NCI-H2227 (cell line): Measurements from ENCODE around the gene TGIF1.

ENCODE experiments used
- DNase-seq: peaks from one replicate; lab custom pipeline; 2025; ENCODE audit not compliant: unreplicated experiment; lab: John Stamatoyannopoulos, UW

TGIF1 gene

DNA sequence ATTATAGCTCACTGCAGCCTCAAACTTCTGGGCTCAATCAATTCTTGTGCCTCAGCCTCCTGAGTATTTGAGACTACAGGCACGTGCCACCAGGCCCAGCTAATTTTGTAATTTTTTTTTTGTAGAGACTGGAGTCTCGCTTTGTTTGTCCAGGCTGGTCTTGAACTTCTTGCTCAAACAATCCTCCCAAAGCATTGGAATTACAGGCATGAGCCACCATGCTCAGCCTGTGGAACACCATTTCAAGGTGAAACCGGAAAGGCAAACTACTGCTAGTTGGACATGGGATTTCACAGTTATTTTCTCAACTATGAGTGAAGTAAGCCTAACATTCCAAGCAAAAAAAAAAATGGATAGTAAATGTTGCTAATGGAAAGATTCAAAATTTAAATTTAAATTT is 20.9 kb upstream of the TGIF1 start:
- DNase-seq: no peak

DNA sequence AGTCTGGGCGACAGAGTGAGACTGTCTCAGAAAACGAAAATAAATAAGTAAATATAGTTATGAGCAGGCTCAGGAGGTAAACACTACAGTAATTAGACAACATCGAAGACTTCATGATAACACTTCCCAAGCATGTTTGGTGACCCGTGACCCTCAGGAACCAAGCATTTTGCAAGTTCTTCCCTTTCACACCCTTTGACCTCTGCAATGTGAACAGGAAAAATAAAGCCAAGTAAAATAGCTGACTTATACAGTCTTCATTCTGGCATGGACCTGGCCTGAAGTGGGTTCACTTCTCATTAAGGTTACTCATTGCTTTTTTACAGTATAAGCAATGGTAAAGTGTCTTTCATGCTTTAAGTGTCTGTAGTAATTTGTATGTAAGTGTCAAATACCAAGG is 15.3 kb upstream of the TGIF1 start:
- DNase-seq: no peak

DNA sequence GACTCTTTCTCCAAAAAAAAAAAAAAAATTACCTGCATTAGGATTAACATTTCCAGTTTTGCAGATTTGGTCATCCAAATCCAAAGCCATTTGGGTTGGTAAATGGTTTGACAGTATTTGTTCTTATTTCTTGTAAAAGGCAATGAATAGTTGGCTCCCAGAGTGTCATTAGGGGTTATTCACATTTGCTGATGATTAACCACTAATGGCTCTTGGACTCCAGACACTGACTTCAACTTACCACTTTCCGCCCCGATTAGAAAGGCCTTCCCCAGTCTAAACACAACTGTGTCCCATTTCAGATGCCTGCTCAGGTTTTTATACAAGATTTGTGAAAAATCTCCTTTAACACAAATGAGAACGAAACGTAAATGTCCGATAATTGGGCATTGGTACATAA is 9.6 kb upstream of the TGIF1 start:
- no peak for DNase-seq

DNA sequence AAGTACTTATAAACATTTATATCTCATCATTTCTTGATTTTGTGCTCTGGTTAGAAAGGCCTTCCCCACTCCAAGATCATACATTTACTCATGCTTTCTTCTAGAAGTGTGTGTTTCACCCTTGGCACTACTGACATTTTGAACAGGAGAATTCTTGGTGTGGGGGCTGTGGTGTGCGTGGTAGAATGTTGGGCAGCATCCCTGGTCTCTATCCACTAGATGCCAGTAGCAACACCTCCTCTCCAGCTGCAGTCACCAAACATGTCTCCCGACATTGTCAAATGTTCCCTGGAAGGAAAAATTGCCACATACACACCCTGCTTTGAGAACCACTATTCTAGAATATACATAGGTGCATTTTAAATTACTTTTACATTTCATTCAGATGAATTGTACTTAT is 8.7 kb upstream of the TGIF1 start:
- DNase-seq: no peak

DNA sequence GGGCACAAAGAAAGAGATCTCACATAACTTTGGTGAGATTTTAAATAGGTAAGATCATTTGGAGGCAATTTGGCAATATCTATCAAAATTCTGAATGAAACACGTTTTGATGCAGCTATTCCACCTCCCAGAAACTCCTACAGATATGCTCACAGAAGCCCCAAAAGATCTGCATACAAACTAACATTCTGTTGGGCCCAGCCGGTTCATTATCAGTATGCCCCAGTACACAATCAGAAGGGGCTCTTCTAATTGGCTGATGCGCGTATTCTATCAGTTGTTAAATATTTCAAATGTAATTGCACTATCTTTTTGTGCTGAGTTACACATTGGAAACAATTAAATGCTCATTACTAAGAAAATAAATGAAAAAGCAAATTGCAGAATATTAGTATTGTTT is 7.1 kb upstream of the TGIF1 start:
- no peak for DNase-seq

DNA sequence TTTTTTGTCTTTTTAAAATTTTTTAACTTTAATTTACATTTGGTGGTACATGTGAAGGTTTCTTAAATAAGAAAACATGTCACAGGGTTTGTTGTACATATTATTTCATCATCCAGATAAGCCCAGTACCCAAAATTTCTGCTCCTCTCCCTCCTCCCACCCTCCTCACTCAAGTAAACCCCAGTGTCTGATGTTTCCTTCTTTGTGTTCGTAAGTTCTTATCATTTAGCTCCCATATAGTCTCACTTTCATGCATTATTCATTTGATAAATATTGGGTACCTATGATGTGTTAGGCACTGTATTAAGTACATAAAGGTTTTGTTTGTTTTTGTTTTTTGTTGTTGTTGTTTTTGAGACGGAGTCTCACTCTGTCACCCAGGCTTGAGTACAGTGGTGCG is 5.7 kb upstream of the TGIF1 start:
- DNase-seq: no peak

DNA sequence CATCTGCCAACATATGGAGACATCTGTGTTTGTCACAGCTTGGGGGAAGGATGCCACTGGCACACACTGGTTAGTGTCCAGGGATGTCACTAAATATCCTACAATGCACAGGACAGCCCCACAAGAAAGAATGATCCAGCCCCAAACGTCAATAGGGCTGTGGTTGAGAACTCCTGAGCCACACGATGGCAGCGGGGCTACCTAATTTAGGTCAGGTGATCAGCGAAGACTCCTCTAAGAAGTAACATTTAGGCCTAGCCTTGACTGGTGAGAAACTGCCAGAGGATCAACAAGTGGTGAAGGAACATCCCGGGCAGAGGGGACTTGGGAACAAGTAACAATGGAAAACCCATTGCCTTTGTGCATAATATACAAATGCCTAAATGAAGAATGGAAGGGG is 5.0 kb upstream of the TGIF1 start:
- no peak for DNase-seq

DNA sequence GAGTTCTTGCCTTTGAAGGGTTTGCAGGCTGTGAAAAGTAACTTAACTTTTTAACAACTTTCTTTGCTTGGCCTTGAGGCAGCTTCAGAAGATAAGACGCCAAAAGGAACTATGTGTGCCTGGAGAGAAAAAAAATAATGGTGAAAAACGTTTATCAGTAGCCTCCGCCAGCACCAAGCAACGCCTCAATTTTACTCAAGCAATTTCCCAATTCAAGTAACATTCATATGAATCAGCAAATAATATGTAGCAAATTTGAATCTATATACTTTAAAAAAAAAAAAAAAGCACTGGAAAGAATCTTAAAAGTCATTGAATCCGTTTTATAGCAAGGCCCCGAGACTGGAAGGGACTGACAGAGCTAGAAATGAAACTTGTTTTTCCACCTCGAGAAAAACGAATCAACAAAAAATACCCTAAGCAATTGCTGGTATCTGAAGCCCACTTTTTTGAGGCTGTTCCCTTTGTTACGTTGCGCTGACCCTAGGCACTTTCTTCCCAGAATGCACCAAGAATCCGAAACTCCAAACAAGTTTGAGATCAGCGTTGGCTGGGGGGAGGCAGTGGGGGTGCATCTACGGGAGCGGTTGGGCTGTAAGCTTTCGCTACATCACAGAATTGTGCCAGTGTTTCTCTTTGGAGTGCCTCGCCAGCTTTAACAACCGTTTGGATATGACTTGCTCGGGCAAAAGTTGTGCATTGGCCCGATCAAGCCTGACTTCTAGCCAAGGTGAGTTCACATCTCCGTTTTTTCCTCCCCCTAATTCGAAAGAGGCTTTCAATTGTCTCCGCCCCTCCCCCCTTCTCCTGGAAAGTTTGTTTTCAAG is 2.7 kb upstream of the TGIF1 start:
- no peak for DNase-seq

DNA sequence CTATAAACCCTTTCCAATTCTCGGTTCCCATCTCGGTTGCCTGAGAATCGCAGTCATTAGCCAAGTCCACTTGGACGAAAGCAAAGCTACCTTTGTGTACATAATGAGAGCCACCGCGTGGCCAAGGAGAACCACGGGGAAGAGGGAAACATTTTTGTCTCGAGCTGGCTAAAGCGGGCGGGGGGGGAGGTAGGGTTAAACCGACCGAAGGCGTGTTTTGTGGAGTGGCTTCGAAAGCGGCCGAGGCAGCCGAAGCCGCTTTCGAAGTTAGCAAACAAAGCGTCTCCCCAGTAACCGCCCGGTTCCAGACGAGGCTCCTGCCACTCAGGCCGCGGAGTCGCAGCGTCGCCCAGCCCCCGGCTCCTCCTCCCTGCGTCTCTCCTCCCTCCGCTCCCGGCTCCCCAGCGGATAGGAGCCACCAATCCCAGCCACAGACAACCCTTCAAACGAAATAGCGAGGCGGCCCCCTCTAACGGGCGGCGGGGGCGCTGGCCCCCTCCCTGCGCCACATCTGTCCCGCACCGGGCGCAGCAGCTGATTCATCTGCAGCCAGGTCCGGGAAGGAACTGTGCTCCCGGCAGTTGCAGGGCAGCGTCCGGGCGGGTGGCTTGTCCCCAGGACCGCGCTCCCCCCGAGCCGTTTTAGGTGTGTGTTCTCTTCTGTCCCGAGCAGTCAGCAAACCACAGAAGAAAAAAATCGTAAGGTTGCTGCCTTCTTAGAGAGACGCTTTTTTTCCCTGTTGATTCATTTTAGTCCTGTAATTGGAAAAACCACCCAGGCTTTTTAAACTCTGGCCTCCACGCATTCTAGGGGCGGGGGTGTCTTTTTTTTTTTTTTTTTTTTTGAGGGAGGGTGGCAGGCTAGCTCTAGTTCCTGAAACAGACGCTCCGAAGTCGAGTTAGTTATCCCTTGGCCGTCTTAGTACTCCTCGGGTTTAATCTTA is 1.8 kb upstream of the TGIF1 start:
- peak; percentile 75 for DNase-seq

DNA sequence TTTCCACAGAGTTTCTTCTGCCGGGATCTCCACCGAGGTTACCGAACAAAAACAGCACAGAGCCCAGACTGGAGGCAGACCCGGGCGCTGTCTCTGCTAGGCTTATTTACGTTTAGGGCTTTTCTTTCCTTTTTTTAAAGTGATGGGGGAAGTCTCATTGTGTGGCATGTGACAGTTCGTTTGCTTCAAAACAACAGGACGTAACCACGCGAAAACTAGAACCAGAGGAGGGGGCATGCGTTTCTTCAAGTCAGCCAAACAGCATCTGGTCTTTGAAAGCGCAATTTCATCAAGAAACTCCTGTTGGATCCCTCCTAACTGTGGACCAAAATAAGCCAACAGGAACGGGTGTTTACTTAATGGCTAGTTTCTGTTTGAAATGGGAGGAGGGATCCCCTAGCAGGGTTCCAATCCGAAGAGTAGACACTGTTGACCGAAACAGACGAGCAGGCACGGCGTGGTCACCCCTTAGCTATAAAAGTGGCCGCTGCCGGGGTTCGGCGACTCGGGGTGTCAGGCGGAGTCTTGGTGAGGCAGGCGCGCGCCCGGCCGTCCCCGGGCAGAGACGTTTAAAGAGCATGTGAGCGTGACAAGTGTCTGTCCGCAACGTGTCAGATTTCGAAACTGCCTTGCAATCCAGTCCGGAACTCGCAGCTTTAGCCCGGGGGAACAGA is 997 bp upstream of the TGIF1 start:
- no peak for DNase-seq

DNA sequence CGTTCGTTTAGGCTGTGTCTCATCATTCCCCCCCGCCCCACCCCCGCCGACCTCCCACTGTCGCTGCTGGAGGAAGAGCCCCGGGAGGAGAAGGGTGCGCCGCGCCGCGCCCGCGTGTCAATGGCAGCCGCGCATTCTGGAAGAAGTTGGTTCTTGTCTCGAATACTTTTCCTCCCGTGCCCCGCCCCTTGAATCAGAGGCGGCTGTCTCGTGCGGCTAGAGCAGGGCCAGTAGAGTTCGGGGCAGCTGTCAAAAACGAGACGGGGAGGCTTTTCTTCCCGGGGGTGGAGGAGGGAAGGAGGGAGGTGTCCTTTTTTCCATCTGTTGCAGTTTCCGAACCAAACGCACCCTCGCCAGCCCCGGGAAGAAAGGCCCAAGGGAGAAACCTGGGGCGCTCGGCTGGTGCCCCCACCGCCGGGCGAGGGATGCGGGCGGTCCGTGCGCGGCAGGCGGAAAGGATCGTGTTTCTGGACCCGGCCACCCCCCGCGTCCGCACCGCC is 410 bp upstream of the TGIF1 start:
- no peak for DNase-seq

DNA sequence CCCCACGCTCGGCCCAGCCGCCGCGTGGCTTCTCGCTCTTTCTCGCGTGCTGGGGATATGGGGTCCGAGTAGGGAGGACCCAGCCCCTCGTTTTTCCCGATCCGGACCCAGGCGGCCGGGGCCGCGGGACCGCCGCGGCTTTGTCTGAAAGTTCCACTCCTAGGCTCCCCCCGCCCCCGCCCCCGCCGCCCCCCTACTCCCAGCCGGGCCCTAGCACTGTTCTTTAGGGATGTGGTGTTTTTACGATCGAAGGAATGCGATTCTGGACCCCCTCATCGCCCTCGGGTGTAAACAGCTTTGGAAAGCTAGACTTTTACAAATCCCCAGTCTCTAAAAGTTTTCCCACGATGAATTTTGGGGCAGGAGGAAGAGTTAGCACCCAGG is 819 bp downstream of the TGIF1 start:
- DNase-seq: no peak

DNA sequence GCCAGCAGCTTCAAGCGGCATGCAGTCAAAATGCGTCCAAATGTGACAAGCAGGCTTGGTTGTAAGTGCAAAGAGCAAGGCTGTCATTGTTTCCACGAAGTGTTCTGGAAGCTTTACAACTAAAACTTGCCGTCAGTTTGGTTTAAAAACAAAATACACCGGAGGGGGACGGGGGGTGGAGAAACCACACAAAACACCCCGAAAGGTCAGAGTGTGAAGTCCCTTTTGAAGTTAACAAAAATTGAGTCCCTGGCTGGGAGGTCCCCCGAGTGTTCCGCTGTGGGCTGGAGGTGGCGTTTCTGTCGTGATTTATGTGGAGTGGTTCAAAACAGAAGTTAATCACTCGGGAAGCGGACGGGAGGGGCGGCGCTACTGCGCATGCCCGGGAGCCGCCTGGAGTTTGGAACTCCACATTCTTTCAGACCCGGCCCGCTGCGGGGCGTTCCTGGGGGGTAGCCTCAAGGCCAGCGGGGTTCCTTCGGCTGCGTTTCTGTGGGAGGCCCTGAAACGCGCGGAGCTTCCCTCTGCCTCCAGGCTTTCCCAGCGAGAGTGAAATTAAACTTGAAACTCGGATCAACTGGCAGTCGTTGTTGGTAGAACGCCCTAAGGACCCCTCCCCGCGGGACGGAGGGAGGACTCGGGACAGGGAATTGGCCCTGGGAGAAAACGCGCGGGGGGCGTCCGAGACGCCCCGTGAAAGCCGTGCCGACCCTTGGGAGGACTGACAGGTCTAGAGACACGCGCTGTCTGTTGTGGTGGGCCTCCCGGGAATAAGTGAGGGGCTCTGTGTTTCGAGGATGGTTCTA is 1.4 kb downstream of the TGIF1 start:
- no peak for DNase-seq

DNA sequence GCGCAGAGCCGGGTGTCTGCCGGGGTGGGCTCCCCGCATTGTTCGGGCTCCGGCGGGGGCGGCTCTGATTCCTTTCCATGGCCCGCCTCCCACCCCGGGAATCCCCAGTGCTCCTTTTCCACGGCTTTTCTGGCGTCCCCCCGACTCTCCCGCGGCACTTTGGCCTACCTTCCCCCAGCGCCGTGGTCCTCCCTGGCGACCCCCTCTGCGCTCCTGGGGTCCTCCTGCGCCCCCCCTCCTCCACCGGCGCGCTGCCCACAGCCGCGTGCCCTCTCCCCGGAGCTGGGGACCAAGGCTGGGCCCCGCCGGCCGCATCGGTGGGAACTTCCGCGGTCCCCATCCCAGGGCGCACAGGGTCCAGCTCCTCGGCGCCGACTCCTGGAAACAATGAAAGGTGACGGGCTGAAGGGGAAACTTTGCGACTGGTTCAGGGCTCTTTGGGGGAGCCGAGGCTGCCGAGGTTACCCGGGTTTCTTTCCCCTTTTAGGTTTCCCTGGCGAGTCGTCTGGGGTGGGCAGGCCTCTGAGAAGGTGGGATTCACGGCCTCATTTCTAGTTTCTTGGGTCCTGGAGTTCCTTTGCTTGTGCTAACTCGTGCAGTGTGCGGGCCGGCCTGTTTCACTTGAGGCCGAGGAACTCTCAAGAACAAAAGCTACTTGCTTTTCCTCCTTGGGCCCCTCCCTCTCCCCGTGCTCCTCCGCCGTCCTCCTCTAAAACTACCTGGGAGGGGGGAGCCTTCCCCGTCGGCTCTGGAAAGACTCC is 2.2 kb downstream of the TGIF1 start:
- no peak for DNase-seq

DNA sequence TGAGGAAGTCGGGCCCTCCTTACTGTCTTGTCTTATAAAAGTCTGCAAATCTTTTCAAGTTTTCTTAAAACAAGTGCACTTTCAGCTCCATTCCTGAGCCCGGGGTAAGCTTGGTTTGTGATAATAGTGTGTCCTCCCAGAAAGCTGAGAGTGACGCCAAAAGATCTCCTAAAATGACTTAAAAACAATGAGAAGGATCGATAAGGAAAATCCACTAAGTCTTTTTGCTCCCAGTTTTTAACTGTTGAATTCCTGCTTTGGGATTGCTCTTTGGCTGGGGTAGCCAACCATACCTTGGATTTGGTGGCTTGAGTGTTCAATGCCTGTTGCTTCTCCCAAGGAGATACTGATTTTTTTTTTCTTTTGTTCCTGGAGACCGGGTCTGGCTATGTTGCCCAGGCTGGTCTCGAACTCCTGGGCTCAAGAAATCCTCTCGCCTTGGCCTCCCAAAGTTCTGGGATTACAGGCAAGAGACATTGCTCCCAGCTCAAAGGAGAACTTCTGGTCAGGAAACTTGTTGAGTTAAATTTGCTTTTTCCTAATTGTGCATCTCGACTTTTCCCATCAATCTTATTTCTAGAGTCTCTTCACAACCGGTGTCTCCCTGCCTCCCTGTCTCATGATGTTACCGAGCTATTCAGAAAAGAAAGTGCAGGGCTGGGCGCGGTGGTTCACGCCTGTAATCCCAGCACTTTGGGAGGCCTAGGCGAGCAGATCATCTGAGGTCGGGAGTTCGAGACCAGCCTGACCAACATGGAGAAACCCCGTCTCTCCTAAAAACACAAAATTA is 3.0 kb downstream of the TGIF1 start:
- DNase-seq: no peak

DNA sequence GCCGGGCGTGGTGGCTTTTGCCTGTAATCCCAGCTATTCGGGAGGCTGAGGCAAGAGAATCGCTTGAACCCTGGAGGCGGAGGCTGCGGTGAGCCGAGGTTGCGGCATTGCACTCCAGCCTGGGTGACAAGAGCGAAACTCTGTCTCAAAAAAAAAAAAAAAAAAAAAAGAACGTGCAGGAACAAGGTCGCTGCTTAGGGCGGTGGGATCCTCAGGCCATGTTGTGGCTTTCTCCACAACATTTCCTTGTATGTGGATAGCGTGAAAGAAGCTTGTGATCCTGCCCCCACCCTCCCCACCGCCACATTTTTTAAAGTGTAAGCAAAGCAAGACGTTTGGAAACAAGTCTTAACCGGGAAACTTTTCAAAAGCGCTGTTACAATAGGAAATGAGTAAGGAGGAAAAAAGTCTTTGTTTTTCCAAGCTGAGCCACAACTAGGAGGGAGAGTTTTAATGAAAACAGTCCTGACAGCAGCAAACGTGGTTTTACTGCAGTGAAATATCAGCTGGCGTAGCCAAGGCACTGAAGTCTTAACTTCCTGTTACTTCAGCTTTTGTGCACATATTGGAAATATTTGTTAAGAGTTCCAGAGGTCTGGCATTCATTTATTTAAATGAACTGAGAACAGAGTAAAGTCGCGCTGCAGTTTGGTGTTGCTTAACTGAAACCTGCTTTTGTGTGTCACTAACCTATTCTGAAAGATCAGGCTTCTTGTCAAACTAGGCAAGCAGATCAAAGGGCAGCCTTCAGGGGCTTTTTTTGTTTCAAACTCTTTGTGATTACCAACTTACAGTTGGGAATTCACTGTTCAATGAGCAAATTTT is 3.8 kb downstream of the TGIF1 start:
- no peak for DNase-seq

DNA sequence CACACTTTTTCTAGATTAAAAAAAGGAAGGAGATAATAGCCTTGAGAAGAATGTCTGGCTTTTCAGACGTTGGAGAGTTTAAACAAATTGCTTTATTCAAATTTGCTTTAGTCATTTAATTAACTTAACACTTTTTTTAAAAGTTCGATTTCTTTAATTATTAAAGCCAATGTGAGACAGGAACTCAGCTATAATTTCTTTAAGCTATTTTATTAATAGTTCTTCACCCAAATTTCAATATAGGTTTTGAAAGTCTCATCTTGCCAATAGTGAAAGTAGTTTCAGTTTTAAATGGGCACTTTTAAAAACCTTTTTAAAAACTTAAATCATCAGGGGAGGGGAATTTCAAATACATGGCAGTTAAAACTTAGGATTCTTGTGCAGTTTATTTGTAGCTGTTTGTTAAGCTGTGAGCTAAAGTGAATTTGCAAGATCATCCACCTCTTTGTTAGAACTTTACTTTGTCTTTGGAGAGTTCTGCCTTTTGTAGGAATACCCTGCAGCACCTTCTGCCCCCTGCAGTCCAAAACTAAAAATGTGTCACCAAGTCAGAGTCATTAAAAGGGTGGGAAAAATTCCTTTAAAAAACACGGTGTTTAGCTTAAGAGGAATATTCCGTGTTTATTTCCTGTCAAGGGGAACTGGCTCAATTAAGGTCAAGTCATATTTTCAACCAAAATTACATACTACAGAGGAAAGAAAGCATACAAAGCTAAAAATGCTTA is 4.6 kb downstream of the TGIF1 start:
- no peak for DNase-seq
